ENCODE data around the gene GMEB2. TPM values are rescaled to one million over a fixed set of nuclear protein-coding genes. Genes with fewer than 3 reads are reported as not detected.
A peak's percentile ranks its signal among the peaks of the same experiment; 100 is the strongest.

The GMEB2 gene
- total RNA-seq, 1 donor from 2014 or later, result 8.0 TPM

DNA sequence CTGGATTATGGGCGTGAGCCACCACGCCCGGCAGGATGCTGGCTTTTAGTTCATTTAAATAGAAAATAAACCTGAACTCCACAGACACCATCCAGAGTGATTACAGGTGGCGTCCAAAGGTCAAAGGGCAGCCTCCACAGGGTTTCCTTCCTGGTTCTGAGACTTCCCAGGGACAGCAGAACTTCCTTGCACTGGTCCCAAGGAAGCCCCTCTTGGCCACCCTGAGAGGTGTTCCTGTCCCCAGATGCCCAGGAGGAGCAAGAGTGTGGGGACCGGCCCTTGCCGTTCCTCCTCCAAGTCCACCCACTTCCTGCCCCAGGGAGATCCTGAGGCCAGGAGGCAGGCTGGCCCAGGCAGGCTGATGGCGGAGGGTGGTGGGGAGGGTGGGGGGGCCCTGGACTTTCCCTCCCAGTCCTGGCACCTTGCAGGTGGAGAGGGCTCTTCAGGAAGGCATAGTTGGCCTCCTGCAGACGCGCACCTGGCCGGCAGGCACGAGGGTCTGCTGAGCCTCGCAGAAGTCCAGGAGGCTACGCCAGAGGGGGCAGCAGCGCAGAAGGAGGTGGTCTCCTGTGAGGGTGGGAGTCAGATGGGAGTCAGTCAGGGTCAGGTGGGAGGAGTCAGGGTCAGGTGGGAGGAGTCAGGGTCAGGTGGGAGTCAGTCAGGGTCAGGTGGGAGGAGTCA, 68.0 kb downstream of the GMEB2 start:
- DNase-seq (ENCODE audit: low spot score), result no peak
- peaks cover 4% of the 10 kb centered on the region for H3K27me3 Mint-ChIP-seq (ENCODE audit: insufficient read depth, low read depth)
- Histone ChIP-seq H3K9me3 (ENCODE audit: low read depth) (no peaks in the 10 kb centered on the region), H2AFZ (replicated peaks) (no peak overlapping the region), H3F3A (ENCODE audit: low read depth) (no peaks in the 10 kb centered on the region), H3K79me2 (ENCODE audit: low read depth) (no peaks in the 10 kb centered on the region), H3K9ac (no peak overlapping the region), H3K4me1 (peaks cover 12% of the 10 kb centered on the region), H3K4me2 (no peak overlapping the region), H3K27ac (no peak overlapping the region), H3K4me3 (no peak overlapping the region), H3K36me3 (no peaks in the 10 kb centered on the region), H3K27me3 (peaks cover 9% of the 10 kb centered on the region), H4K20me1 (ENCODE audit: low read depth) (no peaks in the 10 kb centered on the region)
- peaks cover 2% of the 10 kb centered on the region for H3K36me3 Mint-ChIP-seq
- no peak overlapping the region for H3K27ac Mint-ChIP-seq
- TF ChIP-seq EZH2phosphoT487 (IDR thresholded peaks at IDR 0.05) (no peak), EZH2 (IDR thresholded peaks at IDR 0.05) (no peak), CTCF (IDR thresholded peaks at IDR 0.05) (no peak)
- no peak overlapping the region for H3K4me3 Mint-ChIP-seq
- peaks cover 10% of the 10 kb centered on the region for H3K4me1 Mint-ChIP-seq
- H3K9me3 Mint-ChIP-seq, result peaks cover 2% of the 10 kb centered on the region

DNA sequence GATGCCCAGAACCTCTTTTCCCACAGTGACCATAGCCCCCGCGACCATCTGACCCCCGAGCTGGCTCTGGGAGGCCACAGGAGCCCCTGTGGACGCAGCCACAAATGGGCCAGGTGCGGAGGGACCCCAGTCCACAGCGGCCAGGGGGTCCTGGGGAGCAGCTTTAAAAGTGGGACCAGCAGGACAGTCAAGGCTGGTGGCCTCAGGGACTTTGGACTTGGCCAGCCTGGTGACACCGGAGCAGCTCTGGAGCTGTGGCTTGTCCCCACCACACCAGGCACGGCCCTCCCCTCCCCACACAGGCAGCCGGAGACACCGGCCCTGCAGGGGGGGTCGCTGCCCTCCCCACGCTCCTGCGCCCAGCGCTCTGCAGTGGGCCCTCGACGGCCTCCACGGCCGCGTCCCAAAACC, 69.4 kb downstream of the GMEB2 start:
- peaks cover 11% of the 10 kb centered on the region for H3F3A ChIP-seq (ENCODE audit: low read depth)
- no peaks in the 10 kb centered on the region for H4K20me1 ChIP-seq (ENCODE audit: low read depth)
- H3K79me2 ChIP-seq (ENCODE audit: low read depth), result no peaks in the 10 kb centered on the region
- peaks cover 2% of the 10 kb centered on the region for H3K36me3 Mint-ChIP-seq
- no peaks in the 10 kb centered on the region for H3K9me3 ChIP-seq (ENCODE audit: low read depth)
- H3K36me3 ChIP-seq, result no peaks in the 10 kb centered on the region
- peaks cover 12% of the 10 kb centered on the region for H3K4me1 ChIP-seq
- peaks cover 9% of the 10 kb centered on the region for H3K27me3 ChIP-seq
- no peak for DNase-seq (ENCODE audit: low spot score)
- H3K27ac ChIP-seq, result no peak overlapping the region
- no peak overlapping the region for H3K9ac ChIP-seq
- no peak for TF ChIP-seq CTCF (IDR thresholded peaks at IDR 0.05)
- no peak for TF ChIP-seq EZH2 (IDR thresholded peaks at IDR 0.05)
- no peak for TF ChIP-seq EZH2phosphoT487 (IDR thresholded peaks at IDR 0.05)
- no peak overlapping the region for H3K4me3 ChIP-seq
- peaks cover 2% of the 10 kb centered on the region for H3K9me3 Mint-ChIP-seq
- H2AFZ ChIP-seq (replicated peaks), result no peak overlapping the region
- peak overlapping the region; percentile 52 for H3K4me2 ChIP-seq
- peak overlapping the region; percentile 93 for H3K27ac Mint-ChIP-seq
- peaks cover 10% of the 10 kb centered on the region for H3K4me1 Mint-ChIP-seq
- H3K4me3 Mint-ChIP-seq, result peak overlapping the region; percentile 71
- H3K27me3 Mint-ChIP-seq (ENCODE audit: insufficient read depth, low read depth), result peaks cover 4% of the 10 kb centered on the region

DNA sequence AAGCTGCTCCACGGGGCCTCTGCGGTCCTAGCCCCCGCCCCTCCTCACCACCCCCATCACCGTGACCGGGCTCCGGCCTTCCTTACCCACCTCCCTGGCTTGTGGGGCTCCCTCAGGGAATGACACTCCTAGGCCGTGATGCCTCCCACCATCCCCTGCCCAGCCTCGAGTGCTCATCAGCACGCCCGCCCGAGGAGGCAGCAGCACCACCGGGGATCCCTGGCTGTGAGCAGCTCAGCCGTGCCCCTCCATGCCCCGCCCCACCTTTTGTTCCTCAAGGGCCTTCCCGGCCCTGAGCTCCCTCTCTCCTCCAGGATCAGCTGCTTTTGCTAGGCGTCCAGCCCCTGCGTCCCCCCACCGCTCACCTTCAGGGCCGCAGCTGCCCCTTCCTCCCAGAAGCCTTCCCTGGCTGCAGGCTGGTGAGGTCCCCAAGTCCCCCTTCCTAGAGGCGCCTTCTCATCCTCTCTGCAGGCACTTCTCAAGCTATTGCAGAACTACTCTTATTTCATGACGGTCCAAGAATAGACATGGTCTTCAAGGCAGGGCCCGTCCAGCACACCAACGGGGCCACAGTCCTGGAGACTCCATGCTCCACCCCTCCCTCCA, 69.9 kb downstream of the GMEB2 start:
- Histone ChIP-seq H3K4me3 (no peak overlapping the region), H3K9ac (no peak overlapping the region), H3K27ac (no peak overlapping the region), H3K79me2 (ENCODE audit: low read depth) (no peaks in the 10 kb centered on the region), H3K36me3 (no peaks in the 10 kb centered on the region), H4K20me1 (ENCODE audit: low read depth) (no peaks in the 10 kb centered on the region), H3K9me3 (ENCODE audit: low read depth) (no peaks in the 10 kb centered on the region), H2AFZ (replicated peaks) (no peak overlapping the region), H3K4me2 (peak overlapping the region; percentile 52), H3F3A (ENCODE audit: low read depth) (peaks cover 16% of the 10 kb centered on the region), H3K27me3 (peaks cover 9% of the 10 kb centered on the region), H3K4me1 (peaks cover 12% of the 10 kb centered on the region)
- DNase-seq (ENCODE audit: low spot score), result peak; percentile 83
- H3K27ac Mint-ChIP-seq, result peak overlapping the region; percentile 93
- H3K27me3 Mint-ChIP-seq (ENCODE audit: insufficient read depth, low read depth), result peaks cover 5% of the 10 kb centered on the region
- H3K4me3 Mint-ChIP-seq, result peak overlapping the region; percentile 71
- H3K36me3 Mint-ChIP-seq, result peaks cover 2% of the 10 kb centered on the region
- no peak for TF ChIP-seq EZH2 (IDR thresholded peaks at IDR 0.05)
- no peak for TF ChIP-seq CTCF (IDR thresholded peaks at IDR 0.05)
- TF ChIP-seq EZH2phosphoT487 (IDR thresholded peaks at IDR 0.05), result no peak
- H3K9me3 Mint-ChIP-seq, result peaks cover 2% of the 10 kb centered on the region
- peaks cover 10% of the 10 kb centered on the region for H3K4me1 Mint-ChIP-seq
